HG03575 (cell line): ENCODE data around the gene OR10C1.

Experiments used
- ATAC-seq: cut with Tn5 transposase; IDR thresholded peaks from one replicate; pipeline ENCODE4 v1.9.1; 2021; ENCODE audit not compliant: unreplicated experiment, insufficient number of reproducible peaks, low FRiP score; ENCODE audit errors: extremely low read depth

Gene OR10C1

GRCh38 chr6:29465801-29466200 is 26.7 kb downstream of the OR10C1 start:
- no peak for ATAC-seq

DNA sequence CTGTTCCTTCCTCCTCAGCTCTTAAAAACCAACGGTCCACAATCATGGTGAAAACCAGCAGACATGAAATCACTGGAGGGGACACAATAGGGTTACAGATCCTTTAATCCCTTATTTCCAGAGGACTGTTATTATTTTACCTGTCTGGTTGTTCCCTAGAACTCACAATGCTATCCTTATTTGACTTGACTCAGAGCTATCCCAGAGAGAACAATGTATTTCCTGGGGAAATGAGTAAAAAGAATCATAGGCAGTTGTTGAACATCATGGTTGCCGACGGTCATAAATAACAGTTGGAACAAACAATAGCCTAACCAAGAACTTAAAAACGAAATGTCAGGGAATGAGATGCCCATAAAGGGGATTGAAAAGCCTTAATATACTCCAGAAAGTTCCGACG is 27.1 kb downstream of the OR10C1 start:
- no peak for ATAC-seq

- no peak for ATAC-seq
Observed at GRCh38 chr6:29474996-29475395, 35.9 kb downstream of the OR10C1 start.

DNA sequence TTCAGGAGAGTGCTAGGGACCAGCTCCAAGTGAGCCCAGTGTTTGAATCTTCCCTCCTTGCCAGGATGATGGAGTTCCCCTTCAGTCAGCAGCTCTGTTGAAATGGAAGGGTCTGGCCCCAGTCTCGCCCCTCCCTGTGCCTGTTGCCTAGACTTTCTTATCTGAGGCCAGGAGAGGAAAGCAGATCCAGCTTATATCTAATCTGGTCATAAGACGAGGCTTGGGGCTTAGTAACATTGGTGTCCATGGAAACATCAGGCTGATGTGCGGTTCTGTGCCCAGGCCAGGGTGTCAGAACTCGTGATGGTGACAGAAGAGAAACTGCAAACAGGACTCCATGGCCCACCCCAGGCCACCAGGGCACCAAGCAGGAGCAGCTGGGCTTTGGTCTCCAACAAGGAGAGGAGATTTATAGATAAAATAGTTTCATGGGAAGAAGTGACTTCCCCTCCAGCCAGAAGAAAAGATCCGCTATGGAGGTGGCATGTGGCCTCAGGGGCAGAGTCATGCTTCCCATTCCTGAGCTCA is 38.9 kb downstream of the OR10C1 start:
- ATAC-seq = no peak

DNA sequence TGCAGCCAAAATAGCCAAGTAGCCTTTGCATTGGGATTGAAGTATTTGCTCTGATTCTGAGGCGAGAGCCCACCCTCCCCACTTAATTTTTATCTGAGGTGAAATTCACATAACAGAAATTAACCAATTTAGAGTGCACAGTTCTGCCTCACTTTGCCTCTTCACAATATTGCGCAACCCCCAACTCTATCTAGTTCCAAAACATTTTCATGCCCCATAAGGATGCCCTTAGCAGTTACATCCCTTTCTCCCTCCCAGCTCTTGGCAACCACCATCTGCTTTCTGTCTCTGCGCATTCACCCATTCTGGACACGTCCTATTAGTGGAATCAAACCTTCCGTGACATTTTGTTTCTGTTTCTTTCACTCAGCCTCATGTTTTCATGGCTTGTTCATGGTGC is 39.6 kb downstream of the OR10C1 start:
- no peak for ATAC-seq

DNA sequence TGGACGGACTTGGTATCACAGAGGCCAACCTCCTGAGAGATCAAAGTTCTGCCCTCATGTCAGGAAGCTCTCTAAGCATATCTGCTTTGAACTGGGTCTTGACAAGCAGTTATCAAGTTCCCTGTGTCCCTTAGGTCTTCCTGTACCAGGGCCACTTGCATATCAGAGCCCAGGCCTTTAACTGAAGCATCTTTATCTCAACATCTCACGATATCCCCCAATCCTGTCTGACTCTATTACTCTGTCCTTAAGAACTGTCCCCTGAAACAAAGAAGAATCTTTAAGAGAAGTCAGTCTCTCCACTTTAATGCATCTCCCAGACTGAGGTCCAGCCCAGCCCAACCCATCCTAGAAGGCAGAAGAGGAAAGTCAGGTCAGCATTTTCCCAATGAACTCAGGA is 40.5 kb downstream of the OR10C1 start:
- ATAC-seq = no peak

- no peak for ATAC-seq
Observed at GRCh38 chr6:29483186-29483585, 44.1 kb downstream of the OR10C1 start.

- no peak for ATAC-seq
Observed at GRCh38 chr6:29483735-29484134, 44.6 kb downstream of the OR10C1 start.

DNA sequence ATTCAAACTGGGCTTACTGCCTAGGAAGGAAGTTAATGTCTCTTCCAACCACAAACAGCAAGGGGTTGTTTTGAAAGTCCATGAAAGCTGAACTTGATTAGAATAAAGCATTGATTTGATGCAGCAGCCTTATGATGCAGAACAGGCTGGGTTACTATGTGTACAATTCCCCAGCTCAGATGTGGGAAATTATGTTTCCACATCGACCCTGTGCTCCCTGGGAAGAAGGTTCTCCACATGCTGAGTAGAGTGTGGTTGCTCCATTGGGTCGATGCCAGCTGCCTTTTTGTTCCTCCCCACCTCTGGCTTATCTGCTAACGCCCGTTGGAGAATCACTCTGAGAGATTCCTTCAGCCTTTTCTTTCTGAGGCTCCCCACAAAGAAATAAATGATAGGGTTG is 47.5 kb downstream of the OR10C1 start:
- no peak for ATAC-seq

- no peak for ATAC-seq
Observed at GRCh38 chr6:29487131-29487530, 48.0 kb downstream of the OR10C1 start.

DNA sequence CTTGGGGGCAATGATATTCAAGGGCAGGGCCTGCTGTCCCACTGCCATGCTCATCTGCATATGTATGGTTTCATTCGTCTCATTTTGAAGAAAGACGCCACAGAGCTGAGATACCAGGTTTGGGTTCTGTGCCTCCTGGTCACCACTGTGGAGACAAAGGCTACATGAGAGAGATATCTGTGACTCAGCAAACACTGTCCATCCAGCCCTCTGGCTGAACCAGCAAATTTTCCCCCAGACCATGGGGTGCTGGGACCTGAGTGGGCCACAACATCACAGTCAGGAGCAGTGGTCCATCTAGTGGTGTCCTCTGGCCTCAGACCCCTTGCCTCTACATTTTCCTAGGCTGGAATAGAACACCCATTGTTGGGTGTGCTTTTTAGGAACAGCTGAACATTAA is 48.6 kb downstream of the OR10C1 start, which contains the start of gene MAS1L:
Gene MAS1L, minus strand, starts transcription at position 297 of the 400 bp plus-strand sequence. Its CDS starts 54 bp downstream, at position 243.
- no peak for ATAC-seq

DNA sequence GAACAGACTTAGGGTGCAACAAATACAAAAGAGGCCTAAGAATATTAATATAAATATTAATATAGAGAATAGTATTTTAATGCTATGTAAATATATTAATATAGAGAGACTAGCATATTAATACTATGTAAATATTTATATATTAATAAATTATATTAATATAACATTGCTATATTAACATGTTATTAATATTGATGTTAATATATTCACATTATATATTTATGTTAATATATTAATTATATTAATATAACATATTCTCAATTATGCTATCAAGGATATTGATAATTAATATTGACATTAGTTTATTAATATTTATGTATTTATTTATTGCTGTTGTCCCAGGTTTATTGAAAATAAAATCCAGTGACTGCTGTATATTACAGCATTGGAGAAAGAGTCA is 49.8 kb downstream of the OR10C1 start:
- no peak for ATAC-seq

DNA sequence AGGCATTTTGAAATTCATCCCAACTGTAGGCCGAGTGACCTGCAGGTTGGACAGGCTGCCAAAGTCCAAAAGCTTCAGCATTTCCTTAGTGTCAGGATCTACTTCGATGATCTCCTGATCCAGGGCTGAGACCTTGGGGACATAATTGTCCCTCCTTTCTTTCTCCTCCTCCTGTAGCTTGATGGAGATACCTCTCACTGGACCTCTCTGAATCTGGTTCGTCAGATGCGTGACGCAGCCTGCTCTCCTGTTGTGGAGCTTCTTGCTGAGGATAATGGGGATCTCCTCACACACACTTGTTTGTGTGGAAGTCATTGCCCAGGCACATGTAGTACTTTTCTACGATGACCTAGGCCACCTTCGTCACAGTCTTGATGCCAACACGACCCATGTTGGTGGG is 50.2 kb downstream of the OR10C1 start:
- no peak for ATAC-seq

DNA sequence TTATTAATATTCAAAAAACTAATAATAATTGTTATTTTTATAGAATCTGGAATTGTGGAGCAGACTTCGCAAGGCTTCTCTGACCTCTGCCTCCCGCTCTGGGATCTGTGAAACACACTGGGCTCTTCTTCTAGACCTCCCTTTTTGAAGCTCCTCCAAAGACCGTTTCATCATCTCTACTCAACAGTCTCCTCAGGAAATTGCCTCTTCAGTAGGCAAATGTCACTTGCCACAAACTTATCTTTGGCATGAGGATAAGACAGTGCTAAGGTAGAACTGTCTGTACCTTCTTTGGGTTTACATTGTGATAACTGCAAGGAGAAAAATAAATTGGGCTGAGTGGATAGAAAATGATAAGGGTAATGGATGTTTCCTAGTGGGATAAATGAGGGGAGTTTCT is 50.9 kb downstream of the OR10C1 start:
- ATAC-seq = no peak

DNA sequence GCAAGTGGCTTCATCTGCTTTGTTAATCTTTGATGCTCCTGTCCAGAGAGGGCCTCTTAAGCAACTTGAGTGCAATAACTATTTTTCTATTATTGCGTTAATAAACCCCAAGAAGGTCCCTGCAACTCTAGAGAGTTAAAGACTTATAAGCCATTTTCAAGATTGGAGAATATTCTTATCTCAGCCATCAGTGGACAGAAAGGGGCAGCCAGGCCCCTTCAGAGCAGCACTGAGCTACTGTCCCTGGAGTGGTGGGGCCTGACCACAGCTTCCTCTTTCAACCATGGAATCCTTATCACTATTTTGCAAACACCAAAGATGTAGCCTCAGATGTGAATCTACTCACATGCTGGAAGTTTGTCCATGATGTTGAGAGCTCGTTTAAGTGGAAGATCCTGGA is 51.4 kb downstream of the OR10C1 start:
- no peak for ATAC-seq
